Progenitor cell of endocrine pancreas (in vitro differentiated cells): Measurements from ENCODE around the gene ATP10B. TPM values are rescaled to one million over a fixed set of nuclear protein-coding genes. Genes with fewer than 3 reads are reported as not detected.

Experiments
- DNase-seq: peaks from one replicate; pipeline ENCODE4 v3.0.0; 2021; ENCODE audit warnings: low spot score; ENCODE audit not compliant: unreplicated experiment
- H3K27ac Mint-ChIP-seq: 2 replicates; pipeline ENCODE4 v1.8.0; 2021; ENCODE audit warnings: mild to moderate bottlenecking, moderate library complexity, mixed read lengths
- H3K27me3 Mint-ChIP-seq: 2 replicates; pipeline ENCODE4 v1.8.0; 2021; ENCODE audit warnings: mixed read lengths
- H3K36me3 Mint-ChIP-seq: 2 replicates; pipeline ENCODE4 v1.8.0; 2022; ENCODE audit warnings: mixed read lengths; ENCODE audit not compliant: insufficient read depth
- H3K4me1 Mint-ChIP-seq: 2 replicates; pipeline ENCODE4 v1.8.0; 2021; ENCODE audit warnings: low read depth, mixed read lengths
- H3K4me3 Mint-ChIP-seq: 2 replicates; pipeline ENCODE4 v1.8.0; 2021; ENCODE audit warnings: low read depth, mild to moderate bottlenecking, moderate library complexity, mixed read lengths
- H3K9me3 Mint-ChIP-seq: 2 replicates; pipeline ENCODE4 v1.8.0; 2021; ENCODE audit warnings: low read depth, mixed read lengths
- total RNA-seq: library from RNA; stranded (reverse); gene quantifications from 2 replicates; pipeline ENCODE4 v1.2.1, GENCODE V29; 2021
- TF ChIP-seq, protein P1 (sequence below): fragments of 200-600 bp; sonication (generic); IDR thresholded peaks from one replicate; pipeline ENCODE4 v1.5.0; 2021; ENCODE audit warnings: antibody characterized with exemption, mild to moderate bottlenecking; ENCODE audit not compliant: unreplicated experiment

ATP10B gene
- total RNA-seq, 1 donor from 2014 or later: 1.7 TPM

DNA sequence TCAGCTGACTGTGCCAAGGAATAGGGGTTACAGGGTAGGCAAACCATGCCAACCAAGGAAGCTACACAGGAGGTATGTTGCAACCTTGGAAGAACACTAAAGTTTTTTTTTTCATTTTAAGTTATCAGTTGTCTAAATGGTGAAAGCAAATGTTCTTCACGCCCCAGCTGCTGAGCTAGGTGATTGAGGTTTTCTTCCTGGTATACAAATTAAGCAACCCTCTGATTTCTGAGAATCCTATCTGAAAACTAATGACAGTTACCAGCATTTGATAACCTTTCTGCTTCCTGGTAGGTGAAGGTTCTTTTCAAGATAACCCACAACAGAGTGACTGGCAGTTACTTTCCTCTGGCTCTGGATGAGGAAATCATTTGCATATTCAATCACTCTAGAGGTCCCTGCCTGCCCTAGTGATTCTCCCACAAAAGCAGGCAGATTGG lies 194.9 kb downstream of the ATP10B start:
- Mint-ChIP-seq H3K27ac (no peak overlapping the region), H3K36me3 (no peaks in the 10 kb centered on the region), H3K27me3 (no peaks in the 10 kb centered on the region), H3K4me1 (peaks cover 6% of the 10 kb centered on the region), H3K4me3 (no peak overlapping the region), H3K9me3 (no peaks in the 10 kb centered on the region)
- no peak for DNase-seq
- TF ChIP-seq, protein P1, sequence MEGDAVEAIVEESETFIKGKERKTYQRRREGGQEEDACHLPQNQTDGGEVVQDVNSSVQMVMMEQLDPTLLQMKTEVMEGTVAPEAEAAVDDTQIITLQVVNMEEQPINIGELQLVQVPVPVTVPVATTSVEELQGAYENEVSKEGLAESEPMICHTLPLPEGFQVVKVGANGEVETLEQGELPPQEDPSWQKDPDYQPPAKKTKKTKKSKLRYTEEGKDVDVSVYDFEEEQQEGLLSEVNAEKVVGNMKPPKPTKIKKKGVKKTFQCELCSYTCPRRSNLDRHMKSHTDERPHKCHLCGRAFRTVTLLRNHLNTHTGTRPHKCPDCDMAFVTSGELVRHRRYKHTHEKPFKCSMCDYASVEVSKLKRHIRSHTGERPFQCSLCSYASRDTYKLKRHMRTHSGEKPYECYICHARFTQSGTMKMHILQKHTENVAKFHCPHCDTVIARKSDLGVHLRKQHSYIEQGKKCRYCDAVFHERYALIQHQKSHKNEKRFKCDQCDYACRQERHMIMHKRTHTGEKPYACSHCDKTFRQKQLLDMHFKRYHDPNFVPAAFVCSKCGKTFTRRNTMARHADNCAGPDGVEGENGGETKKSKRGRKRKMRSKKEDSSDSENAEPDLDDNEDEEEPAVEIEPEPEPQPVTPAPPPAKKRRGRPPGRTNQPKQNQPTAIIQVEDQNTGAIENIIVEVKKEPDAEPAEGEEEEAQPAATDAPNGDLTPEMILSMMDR: no peak

DNA sequence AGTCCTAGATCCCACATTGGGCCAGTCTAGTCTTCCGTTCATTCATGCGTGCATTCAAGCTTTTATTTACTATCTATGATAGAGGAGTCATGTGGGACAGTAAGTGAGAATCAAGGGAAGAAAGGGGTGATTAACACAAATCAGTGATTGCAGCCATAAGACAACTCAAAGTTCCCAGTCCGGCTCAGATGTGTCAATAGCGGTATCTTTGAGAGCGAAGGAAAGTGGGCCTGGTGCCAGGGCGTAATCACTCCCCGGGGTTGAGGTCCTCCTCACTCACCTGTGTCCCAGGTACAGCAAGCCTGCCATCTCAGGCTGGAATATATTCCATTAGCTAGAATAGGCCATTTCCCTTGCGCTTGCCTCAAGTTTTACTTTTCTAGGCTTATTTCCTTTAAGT lies 196.3 kb downstream of the ATP10B start:
- Mint-ChIP-seq H3K27me3 (no peaks in the 10 kb centered on the region), H3K9me3 (no peaks in the 10 kb centered on the region), H3K36me3 (no peaks in the 10 kb centered on the region), H3K4me1 (peaks cover 15% of the 10 kb centered on the region), H3K27ac (no peak overlapping the region), H3K4me3 (no peak overlapping the region)
- DNase-seq: no peak
- TF ChIP-seq, protein P1: no peak

DNA sequence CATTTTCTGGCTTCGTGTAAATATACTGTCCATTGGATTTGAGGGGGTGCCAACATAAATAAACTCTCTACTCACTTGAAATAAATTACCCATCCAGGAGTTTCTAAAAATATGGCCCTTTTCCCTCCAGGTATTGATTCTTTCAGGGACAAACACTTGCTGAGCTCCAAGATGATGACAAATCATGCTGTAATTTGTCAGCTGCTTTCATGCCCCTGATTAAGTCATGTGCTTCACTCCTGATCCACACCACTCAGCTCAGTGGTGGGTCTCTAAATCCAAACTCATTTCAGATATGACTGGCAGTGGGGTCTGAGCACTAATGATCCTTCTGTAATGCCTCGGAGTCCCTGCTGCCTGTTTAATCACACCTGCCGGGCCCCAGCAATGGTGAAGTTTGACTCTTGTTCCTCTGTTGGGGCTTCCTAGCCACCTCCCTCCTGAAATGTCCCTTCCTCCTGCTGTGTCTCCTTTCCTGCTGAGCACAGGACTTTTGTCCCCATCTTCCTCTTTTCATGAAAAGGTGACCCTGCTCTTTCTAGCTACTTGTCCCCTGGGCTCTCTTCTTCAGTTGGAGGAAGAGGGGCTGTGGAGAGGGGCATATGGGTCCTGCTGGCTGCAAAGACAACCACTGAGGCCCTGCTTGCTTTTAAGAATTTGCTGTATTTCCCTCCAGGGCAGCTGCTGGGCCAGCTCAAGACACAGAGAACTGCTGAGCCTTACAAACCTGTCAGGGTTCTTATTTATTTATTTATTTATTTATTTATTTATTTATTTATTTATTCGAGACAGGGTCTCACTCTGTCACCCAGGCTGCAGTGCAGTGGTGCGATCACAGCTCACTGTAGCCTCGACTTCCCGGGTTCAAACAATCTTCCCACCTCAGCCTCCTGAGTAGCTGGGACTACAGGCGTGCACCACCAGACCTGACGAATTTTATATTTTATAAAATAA lies 200.0 kb downstream of the ATP10B start:
- TF ChIP-seq, protein P1: no peak
- Mint-ChIP-seq H3K27ac (peak overlapping the region; percentile 92), H3K4me3 (no peak overlapping the region), H3K4me1 (peaks cover 12% of the 10 kb centered on the region), H3K27me3 (no peaks in the 10 kb centered on the region), H3K9me3 (no peaks in the 10 kb centered on the region), H3K36me3 (no peaks in the 10 kb centered on the region)
- no peak for DNase-seq

DNA sequence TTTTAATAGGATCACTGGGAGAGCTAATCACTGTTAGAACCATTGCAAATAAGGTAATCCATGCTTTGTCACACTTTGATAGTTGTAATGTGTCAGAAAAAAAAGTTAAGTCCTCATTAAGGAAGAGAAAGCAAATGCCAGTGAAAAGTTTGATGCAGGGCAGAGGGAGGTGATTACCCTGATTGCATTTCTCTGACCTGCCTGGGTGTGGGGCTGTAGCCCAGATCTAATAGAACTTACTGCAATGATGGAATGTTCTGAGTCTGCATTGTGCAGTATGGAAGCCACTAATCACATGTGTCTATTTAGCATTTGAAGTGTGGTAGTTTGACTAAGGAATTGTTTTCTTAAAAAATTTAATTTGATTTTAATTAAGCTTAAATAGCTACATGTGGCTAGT lies 202.7 kb downstream of the ATP10B start:
- DNase-seq: no peak
- H3K27ac Mint-ChIP-seq: no peak overlapping the region
- TF ChIP-seq, protein P1: peak; percentile 53

DNA sequence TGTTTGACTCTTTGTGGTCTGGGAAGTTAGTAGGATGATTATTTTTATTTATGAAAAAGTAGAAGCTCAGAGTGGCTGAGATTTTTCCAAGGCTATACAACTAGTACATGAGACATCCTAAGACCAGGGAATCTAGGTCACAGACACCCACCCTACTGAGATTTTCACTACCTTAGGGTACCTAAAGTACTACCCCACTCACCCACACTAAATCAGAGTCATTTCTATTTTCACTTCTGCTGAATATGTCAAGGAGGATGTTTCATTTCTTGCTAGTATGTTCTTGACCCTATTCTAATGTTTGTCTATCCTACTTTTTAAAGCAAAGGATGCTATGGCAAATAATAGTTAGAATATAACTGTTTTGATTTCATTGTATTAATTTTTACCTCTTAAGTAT lies 206.0 kb downstream of the ATP10B start:
- Mint-ChIP-seq H3K27me3 (no peaks in the 10 kb centered on the region), H3K36me3 (no peaks in the 10 kb centered on the region), H3K4me3 (no peak overlapping the region), H3K27ac (no peak overlapping the region), H3K9me3 (no peaks in the 10 kb centered on the region), H3K4me1 (peaks cover 1% of the 10 kb centered on the region)
- DNase-seq: no peak
- TF ChIP-seq, protein P1: no peak

More for the DNA sequence above, 202.7 kb downstream of the ATP10B start:
- no peaks in the 10 kb centered on the region for H3K27me3 Mint-ChIP-seq
- H3K9me3 Mint-ChIP-seq: no peaks in the 10 kb centered on the region
- peaks cover 11% of the 10 kb centered on the region for H3K4me1 Mint-ChIP-seq
- no peak overlapping the region for H3K4me3 Mint-ChIP-seq
- no peaks in the 10 kb centered on the region for H3K36me3 Mint-ChIP-seq
